BLaER1 (cell line): Measurements from ENCODE around the gene ABCB4.

ENCODE experiments used
- H3K27ac ChIP-seq: shearing (Covaris generic); formaldehyde crosslinking; 2 replicates; pipeline ENCODE4 v1.8.1; 2022
- H3K27me3 ChIP-seq: shearing (Covaris generic); formaldehyde crosslinking; 2 replicates; pipeline ENCODE4 v1.8.1; 2022
- H3K36me3 ChIP-seq: shearing (Covaris generic); formaldehyde crosslinking; 2 replicates; pipeline ENCODE4 v1.8.1; 2022
- H3K4me1 ChIP-seq: shearing (Covaris generic); formaldehyde crosslinking; 2 replicates; pipeline ENCODE4 v1.8.1; 2022
- H3K4me2 ChIP-seq: shearing (Covaris generic); formaldehyde crosslinking; 2 replicates; pipeline ENCODE4 v1.8.1; 2022
- H3K4me3 ChIP-seq: shearing (Covaris generic); formaldehyde crosslinking; 2 replicates; pipeline ENCODE4 v1.8.1; 2022
- H3K9ac ChIP-seq: shearing (Covaris generic); formaldehyde crosslinking; 2 replicates; pipeline ENCODE4 v1.8.1; 2022
- H3K9me3 ChIP-seq: shearing (Covaris generic); formaldehyde crosslinking; 2 replicates; pipeline ENCODE4 v1.8.1; 2022
- H4K20me1 ChIP-seq: shearing (Covaris generic); formaldehyde crosslinking; 2 replicates; pipeline ENCODE4 v1.8.1; 2022
- Cebpa-rat ChIP-seq: shearing (Covaris generic); IDR thresholded peaks from 2 replicates; pipeline ENCODE4 v1.8.1; 2022

ABCB4 gene

GRCh38 chr7:87506246-87507180 is 31.0 kb upstream of the ABCB4 start:
- Histone ChIP-seq H3K27ac (no peak overlapping the region), H3K27me3 (no peaks in the 10 kb centered on the region), H3K4me1 (no peaks in the 10 kb centered on the region), H3K4me2 (no peak overlapping the region), H3K36me3 (no peaks in the 10 kb centered on the region), H3K4me3 (no peak overlapping the region), H4K20me1 (no peaks in the 10 kb centered on the region), H3K9me3 (no peaks in the 10 kb centered on the region), H3K9ac (no peak overlapping the region)
- TF ChIP-seq Cebpa-rat: no peak

GRCh38 chr7:87505557-87506245 is 30.2 kb upstream of the ABCB4 start:
- Histone ChIP-seq H3K27me3 (no peaks in the 10 kb centered on the region), H3K36me3 (no peaks in the 10 kb centered on the region), H3K9me3 (no peaks in the 10 kb centered on the region), H3K4me1 (no peaks in the 10 kb centered on the region), H3K4me3 (no peak overlapping the region), H3K4me2 (no peak overlapping the region), H3K27ac (no peak overlapping the region), H3K9ac (no peak overlapping the region), H4K20me1 (no peaks in the 10 kb centered on the region)
- no peak for TF ChIP-seq Cebpa-rat

- no peak overlapping the region for H3K4me2 ChIP-seq
- H3K9me3 ChIP-seq: no peaks in the 10 kb centered on the region
- no peak overlapping the region for H3K4me3 ChIP-seq
- no peaks in the 10 kb centered on the region for H3K36me3 ChIP-seq
- H3K9ac ChIP-seq: no peak overlapping the region
- H3K4me1 ChIP-seq: no peaks in the 10 kb centered on the region
- TF ChIP-seq Cebpa-rat: no peak
- no peaks in the 10 kb centered on the region for H4K20me1 ChIP-seq
- H3K27me3 ChIP-seq: no peaks in the 10 kb centered on the region
- H3K27ac ChIP-seq: no peak overlapping the region
These were observed 29.6 kb upstream of the ABCB4 start for GRCh38 chr7:87505122-87505521.

GRCh38 chr7:87499494-87499893 is 24.0 kb upstream of the ABCB4 start:
- H3K27ac ChIP-seq: no peak overlapping the region
- peaks cover 9% of the 10 kb centered on the region; the same call in 1 of the 2 replicates for H3K4me1 ChIP-seq
- no peaks in the 10 kb centered on the region for H3K36me3 ChIP-seq
- H4K20me1 ChIP-seq: no peaks in the 10 kb centered on the region
- H3K27me3 ChIP-seq: no peaks in the 10 kb centered on the region
- H3K9ac ChIP-seq: no peak overlapping the region
- no peak overlapping the region for H3K4me3 ChIP-seq
- H3K4me2 ChIP-seq: no peak overlapping the region
- no peaks in the 10 kb centered on the region for H3K9me3 ChIP-seq
- no peak for TF ChIP-seq Cebpa-rat

GRCh38 chr7:87498893-87499292 is 23.4 kb upstream of the ABCB4 start:
- no peaks in the 10 kb centered on the region for H3K27me3 ChIP-seq
- no peaks in the 10 kb centered on the region for H4K20me1 ChIP-seq
- no peaks in the 10 kb centered on the region for H3K36me3 ChIP-seq
- H3K27ac ChIP-seq: no peak overlapping the region
- H3K4me2 ChIP-seq: peak overlapping the region; percentile 28; the same call in 1 of the 2 replicates
- no peak overlapping the region for H3K4me3 ChIP-seq
- no peak for TF ChIP-seq Cebpa-rat
- H3K9ac ChIP-seq: no peak overlapping the region
- no peaks in the 10 kb centered on the region for H3K9me3 ChIP-seq
- peaks cover 9% of the 10 kb centered on the region; the same call in 1 of the 2 replicates for H3K4me1 ChIP-seq

- Histone ChIP-seq H3K9me3 (no peaks in the 10 kb centered on the region), H3K27ac (no peak overlapping the region), H3K36me3 (no peaks in the 10 kb centered on the region), H3K4me3 (no peak overlapping the region), H3K4me1 (peaks cover 9% of the 10 kb centered on the region; the same call in 1 of the 2 replicates), H3K4me2 (no peak overlapping the region), H4K20me1 (no peaks in the 10 kb centered on the region), H3K9ac (no peak overlapping the region), H3K27me3 (no peaks in the 10 kb centered on the region)
- no peak for TF ChIP-seq Cebpa-rat
These were observed 22.0 kb upstream of the ABCB4 start for GRCh38 chr7:87497482-87497881.

GRCh38 chr7:87495366-87495765 is 19.9 kb upstream of the ABCB4 start:
- no peak overlapping the region for H3K27ac ChIP-seq

GRCh38 chr7:87494454-87494853 is 19.0 kb upstream of the ABCB4 start:
- no peak overlapping the region for H3K9ac ChIP-seq
- H3K27ac ChIP-seq: no peak overlapping the region
- peaks cover 9% of the 10 kb centered on the region; the same call in 1 of the 2 replicates for H3K4me1 ChIP-seq
- H3K4me2 ChIP-seq: no peak overlapping the region
- H3K4me3 ChIP-seq: no peak overlapping the region
- no peak for TF ChIP-seq Cebpa-rat
- H3K9me3 ChIP-seq: no peaks in the 10 kb centered on the region
- no peaks in the 10 kb centered on the region for H3K36me3 ChIP-seq
- H4K20me1 ChIP-seq: no peaks in the 10 kb centered on the region
- H3K27me3 ChIP-seq: no peaks in the 10 kb centered on the region

More at GRCh38 chr7:87495366-87495765, 19.9 kb upstream of the ABCB4 start:
- Histone ChIP-seq H4K20me1 (no peaks in the 10 kb centered on the region), H3K4me2 (no peak overlapping the region), H3K36me3 (no peaks in the 10 kb centered on the region), H3K4me3 (no peak overlapping the region), H3K9me3 (no peaks in the 10 kb centered on the region), H3K27me3 (no peaks in the 10 kb centered on the region), H3K4me1 (peaks cover 9% of the 10 kb centered on the region; the same call in 1 of the 2 replicates), H3K9ac (no peak overlapping the region)
- TF ChIP-seq Cebpa-rat: no peak

- no peak overlapping the region for H3K9ac ChIP-seq
- peak overlapping the region; percentile 61 for H3K4me2 ChIP-seq
- no peak for TF ChIP-seq Cebpa-rat
- no peaks in the 10 kb centered on the region for H4K20me1 ChIP-seq
- no peak overlapping the region for H3K4me3 ChIP-seq
- H3K4me1 ChIP-seq: peaks cover 17% of the 10 kb centered on the region
- H3K36me3 ChIP-seq: no peaks in the 10 kb centered on the region
- no peaks in the 10 kb centered on the region for H3K27me3 ChIP-seq
- H3K9me3 ChIP-seq: no peaks in the 10 kb centered on the region
- no peak overlapping the region for H3K27ac ChIP-seq
These were observed 7.7 kb upstream of the ABCB4 start for GRCh38 chr7:87483131-87483530.

GRCh38 chr7:87482115-87482514 is 6.6 kb upstream of the ABCB4 start:
- Histone ChIP-seq H3K27ac (no peak overlapping the region), H3K4me1 (peaks cover 17% of the 10 kb centered on the region), H3K4me2 (no peak overlapping the region), H3K36me3 (no peaks in the 10 kb centered on the region), H4K20me1 (no peaks in the 10 kb centered on the region), H3K4me3 (no peak overlapping the region), H3K27me3 (no peaks in the 10 kb centered on the region), H3K9me3 (no peaks in the 10 kb centered on the region), H3K9ac (no peak overlapping the region)
- TF ChIP-seq Cebpa-rat: no peak
